Right lobe of liver (tissue), 4 donors: ENCODE data around the gene SOD1.

Experiments
- CTCF ChIP-seq, 4 donors: fragments of 200-600 bp in 3 of 4; fragments of 450-650 bp in 1 of 4; IDR thresholded peaks; one replicate each; pipeline versions ENCODE4 v1.5.1 to v1.8.0; 2016 to 2022; ENCODE audit warnings: antibody characterized with exemption in 4 of 4, mild to moderate bottlenecking in 2 of 4
- POLR2A ChIP-seq: fragments of 450-650 bp; IDR thresholded peaks from one replicate; pipeline ENCODE4 v1.6.1; 2017; ENCODE audit warnings: antibody characterized with exemption, mild to moderate bottlenecking
- donor health status: DM: no; HTN: no; CAD: no.
- donor health status: DM: no; HTN: no; CAD: no.
- donor health status: DM: no; HTN: yes; CAD: no.

GRCh38 chr21:31641416-31641922 lies 18.0 kb upstream of the SOD1 start:
- no peak for TF ChIP-seq POLR2A
- TF ChIP-seq CTCF (IDR thresholded peaks at IDR 0.05) = no peak
